Dermis microvascular lymphatic vessel endothelial cell (primary cell): ENCODE results near the gene RPRD1B. TPM values are rescaled to one million over a fixed set of nuclear protein-coding genes. Genes with fewer than 3 reads are reported as not detected.
A peak's percentile ranks its signal among the peaks of the same experiment; 100 is the strongest.
"Not testable (repeated sequence)": the region's sequence is repeated elsewhere in the genome, so short reads cannot be mapped to it uniquely, and the experiment has no call there.

Experiments used
- DNase-seq, 2 donors: peaks; one replicate each; pipeline versions ENCODE4 v3.0.0 to v3.0.0-alpha.2; 2010; ENCODE audit warnings: low read depth in 2 of 2
- total RNA-seq: library from RNA; depleted of rRNA; stranded (reverse); fragments of >200 nt; gene quantifications from 2 replicates; pipeline ENCODE4 v1.2.1, GENCODE V29; 2014

RPRD1B gene
- total RNA-seq, 1 donor from 2014 or later: 11.9 TPM

- DNase-seq: peak in 1 of 2 donors; percentile 64
Measured at GRCh38 chr20:38001173-38001875, 32.2 kb upstream of the RPRD1B start.

GRCh38 chr20:38001981-38002380 lies 31.6 kb upstream of the RPRD1B start:
- DNase-seq: peak in 1 of 2 donors; percentile 72

DNA sequence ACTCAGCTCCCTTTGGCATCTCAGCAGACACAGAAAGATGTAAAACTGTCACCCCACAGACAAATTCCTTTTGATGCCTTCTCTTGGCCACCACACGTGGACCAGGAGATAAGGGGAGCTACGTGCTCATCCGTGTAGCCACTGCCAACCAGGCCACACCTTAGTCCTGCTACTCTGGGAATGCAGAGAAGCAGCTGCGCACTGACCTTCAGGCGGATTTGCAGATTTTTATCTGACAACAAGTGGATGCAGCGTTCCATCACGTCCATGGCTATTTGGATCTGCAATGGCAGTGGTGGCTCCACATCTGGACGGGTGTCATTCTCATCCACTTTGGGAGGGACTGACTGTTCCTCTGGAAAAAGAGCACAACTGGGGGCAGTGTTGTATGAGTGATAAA lies 31.1 kb upstream of the RPRD1B start:
- DNase-seq: peak in 1 of 2 donors; percentile 29

DNA sequence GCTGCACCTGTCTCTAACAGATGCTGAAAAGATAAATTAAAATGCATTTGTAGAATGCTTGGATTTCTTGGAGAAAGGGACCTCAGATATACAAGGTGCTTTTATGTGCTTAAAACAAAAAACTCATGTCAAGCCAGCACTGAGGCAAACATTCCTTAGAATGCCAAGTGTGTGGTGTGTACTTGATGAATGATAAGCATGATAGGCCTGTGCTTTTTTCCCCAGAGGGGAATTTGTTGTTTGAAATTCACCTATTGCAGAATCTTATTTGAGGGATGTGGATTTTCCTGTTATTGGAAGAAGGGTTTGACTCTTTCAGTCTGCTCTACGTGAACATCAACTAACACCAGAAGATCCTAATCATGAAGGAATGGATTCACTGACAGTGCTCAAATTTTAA lies 29.1 kb upstream of the RPRD1B start:
- DNase-seq: no peak

DNA sequence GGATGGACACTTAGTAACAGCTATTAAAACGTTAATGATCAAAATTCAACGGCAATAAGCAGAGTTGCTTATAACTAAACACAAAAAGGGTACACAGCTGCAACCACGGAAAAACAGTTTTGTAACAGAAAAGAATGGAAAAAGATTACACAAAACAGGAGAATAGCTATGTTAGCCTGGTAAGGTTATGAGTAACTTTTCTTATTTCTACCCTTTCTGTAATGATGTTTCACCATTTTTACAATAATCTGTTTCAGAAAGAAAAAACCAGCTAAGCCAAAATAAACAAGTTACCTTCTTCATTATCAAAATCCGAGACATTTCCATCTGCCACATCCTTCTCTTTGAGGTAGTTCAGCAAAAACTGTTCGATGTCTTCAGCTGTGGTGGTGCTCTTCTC lies 27.6 kb upstream of the RPRD1B start:
- no peak for DNase-seq

GRCh38 chr20:38007526-38007925 lies 26.0 kb upstream of the RPRD1B start:
- no peak for DNase-seq

GRCh38 chr20:38008233-38008944 lies 25.2 kb upstream of the RPRD1B start:
- no peak for DNase-seq

GRCh38 chr20:38009416-38009815 lies 24.1 kb upstream of the RPRD1B start:
- not testable (repeated sequence) for DNase-seq

GRCh38 chr20:38011696-38012095 lies 21.9 kb upstream of the RPRD1B start:
- DNase-seq: no peak

- no peak for DNase-seq
Measured at GRCh38 chr20:38012332-38012731, 21.2 kb upstream of the RPRD1B start.

GRCh38 chr20:38013887-38014286 lies 19.7 kb upstream of the RPRD1B start:
- DNase-seq: peak in 1 of 2 donors; percentile 16

- DNase-seq: no peak
Measured at GRCh38 chr20:38017959-38018358, 15.6 kb upstream of the RPRD1B start.

- no peak for DNase-seq
Measured at GRCh38 chr20:38018385-38018784, 15.2 kb upstream of the RPRD1B start.

DNA sequence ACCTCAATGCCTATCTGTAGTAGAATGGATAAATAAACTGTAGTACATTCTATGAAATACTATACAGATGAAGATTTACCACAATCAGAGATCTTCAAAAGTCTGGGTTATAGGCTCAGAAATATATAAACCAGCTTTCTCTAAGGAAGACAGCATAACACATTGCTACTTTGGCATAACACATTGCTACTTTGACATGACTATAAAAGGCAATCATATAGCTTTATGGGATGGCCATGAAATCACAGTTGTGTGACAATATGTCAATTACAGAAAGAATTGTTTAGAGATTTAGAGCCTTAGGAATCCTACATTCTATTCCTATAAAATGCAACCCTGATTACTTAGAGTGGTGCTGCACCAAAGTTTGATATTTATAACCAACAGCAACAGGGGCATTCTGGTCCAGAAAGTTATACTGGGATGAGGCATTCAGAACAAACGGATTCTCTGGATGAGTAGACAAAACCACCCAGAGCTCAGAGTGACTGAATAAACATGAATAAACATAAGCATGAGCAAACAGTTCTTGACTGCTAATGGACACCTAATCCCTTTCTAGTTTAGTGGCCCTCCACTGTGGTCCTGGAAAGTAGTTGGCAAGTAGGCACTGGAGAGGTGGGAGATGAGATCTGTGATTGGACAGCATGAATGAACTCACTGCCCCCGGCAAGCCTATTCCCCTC lies 12.3 kb upstream of the RPRD1B start:
- DNase-seq: no peak

GRCh38 chr20:38023181-38024001 lies 10.2 kb upstream of the RPRD1B start:
- peak in 1 of 2 donors; percentile 57 for DNase-seq

- no peak for DNase-seq
Measured at GRCh38 chr20:38024496-38024895, 9.1 kb upstream of the RPRD1B start.

DNA sequence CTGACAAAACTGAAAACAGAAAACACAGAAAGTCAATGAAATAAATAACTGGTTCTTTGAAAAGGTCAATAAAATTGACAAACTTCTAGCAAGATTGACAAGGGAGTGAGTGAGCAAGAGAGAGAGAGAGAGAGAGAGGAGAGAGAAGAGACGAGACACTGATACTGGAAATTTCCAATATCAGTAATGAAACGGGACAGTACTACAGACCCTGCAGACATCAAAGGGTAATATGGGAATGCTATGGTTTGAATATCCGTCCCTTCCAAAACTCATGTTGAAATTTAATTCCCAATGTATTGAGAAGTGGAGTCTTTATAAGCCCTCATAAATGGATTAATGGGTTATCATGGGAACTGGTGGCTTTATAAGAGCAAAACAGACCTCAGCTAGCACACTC lies 4.1 kb upstream of the RPRD1B start:
- no peak for DNase-seq

DNA sequence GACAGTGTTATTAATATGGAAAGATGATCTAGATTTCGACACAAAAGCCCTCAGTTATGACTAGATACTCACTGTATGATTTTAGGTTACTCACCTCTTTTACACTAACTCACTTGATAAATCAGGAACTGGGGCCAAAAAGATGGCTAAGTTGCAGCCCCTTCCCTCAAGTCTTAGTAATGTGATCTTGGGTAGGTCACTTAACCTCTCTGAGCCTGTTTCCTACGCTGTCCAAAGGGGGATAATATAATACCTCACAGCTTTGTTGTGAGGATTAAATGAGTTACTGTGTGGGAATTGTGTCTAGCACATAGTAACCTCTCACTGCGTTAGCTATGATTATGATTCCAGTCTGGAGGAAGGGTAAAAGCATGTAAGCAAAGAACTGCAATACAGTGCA lies 1.6 kb upstream of the RPRD1B start:
- no peak for DNase-seq

DNA sequence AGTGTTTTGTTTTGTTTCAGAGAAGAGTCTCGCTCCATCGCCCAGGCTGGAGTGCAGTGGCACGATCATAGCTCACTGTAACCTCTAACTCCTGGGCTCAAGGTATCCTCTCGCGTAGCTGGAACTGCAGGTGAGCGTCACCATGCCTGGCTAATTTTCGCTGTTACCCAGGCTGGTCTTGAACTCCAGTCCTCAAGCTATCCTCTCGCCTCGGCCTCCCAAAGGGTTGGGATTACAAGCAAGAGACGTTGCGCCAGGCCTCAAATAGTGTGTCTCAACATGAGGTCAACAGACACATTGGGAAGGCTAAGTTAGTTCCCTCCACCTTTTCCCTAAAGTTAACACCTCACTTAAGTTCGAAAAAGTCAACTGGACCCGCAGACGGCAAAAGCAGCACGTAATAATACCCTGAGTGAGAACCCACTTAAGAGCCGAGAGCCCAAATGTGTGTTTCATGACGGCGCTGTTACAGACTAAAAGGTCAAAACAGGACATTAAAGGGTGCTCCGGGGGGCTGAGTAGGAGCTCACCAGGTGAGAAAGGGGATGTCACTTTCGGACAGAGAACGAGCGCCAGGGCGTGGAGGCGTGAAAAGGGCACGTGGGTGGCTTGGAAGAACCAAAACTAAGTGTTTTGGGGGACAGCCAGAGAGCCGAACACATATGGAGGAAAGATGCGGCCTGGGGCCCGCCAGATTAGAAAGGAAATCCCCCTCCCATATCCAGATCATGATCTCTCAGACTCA lies 789 bp upstream of the RPRD1B start:
- no peak for DNase-seq

GRCh38 chr20:38034108-38034649 lies 633 bp downstream of the RPRD1B start:
- DNase-seq: no peak

- DNase-seq: no peak
Measured at GRCh38 chr20:38034961-38035360, 1.4 kb downstream of the RPRD1B start.
